ENCODE measurements around the gene XPR1. TPM values are rescaled to one million over a fixed set of nuclear protein-coding genes. Genes with fewer than 3 reads are reported as not detected.

XPR1 gene
- total RNA-seq, 1 experiment from 2014 or later = 16.8 TPM

GRCh38 chr1:180597520-180597919, 34.3 kb upstream of the XPR1 start:
- CTCF ChIA-PET = no interaction called here
- H3K4me1 ChIP-seq (replicated peaks; ENCODE audit: insufficient read depth) = no peaks in the 10 kb centered on the region
- H3K4me3 ChIP-seq = no peak overlapping the region
- no peak overlapping the region for H3K27ac ChIP-seq
- no peaks in the 10 kb centered on the region for H4K20me1 ChIP-seq (ENCODE audit: insufficient read depth)
- intact Hi-C loops (cut with micrococcal nuclease; ENCODE audit: unreplicated experiment) = no loop called here
- H3K27me3 ChIP-seq (ENCODE audit: insufficient read depth, low read depth) = no peaks in the 10 kb centered on the region
- POLR2A ChIA-PET (ENCODE audit: unreplicated experiment) = no interaction called here
- BruUV-seq (replicated peaks) = no TSS peak
- no peaks in the 10 kb centered on the region for H3K79me2 ChIP-seq (ENCODE audit: low read depth)
- no peaks in the 10 kb centered on the region for H3K9me3 ChIP-seq (ENCODE audit: insufficient read depth, low read depth)
- TF ChIP-seq CTCF (conservative IDR thresholded peaks at IDR 0.05) (no peak), EZH2 (IDR thresholded peaks at IDR 0.05; ENCODE audit: low read depth) (no peak)
- H3K9me2 ChIP-seq (ENCODE audit: insufficient read depth) = no peaks in the 10 kb centered on the region
- H3K36me3 ChIP-seq (ENCODE audit: low read depth) = no peaks in the 10 kb centered on the region
- H3F3A ChIP-seq (ENCODE audit: insufficient read depth, low read depth) = no peaks in the 10 kb centered on the region
- DNase-seq = no peak
- no peak overlapping the region for H2AFZ ChIP-seq
- no peak overlapping the region for H3K4me2 ChIP-seq

DNA sequence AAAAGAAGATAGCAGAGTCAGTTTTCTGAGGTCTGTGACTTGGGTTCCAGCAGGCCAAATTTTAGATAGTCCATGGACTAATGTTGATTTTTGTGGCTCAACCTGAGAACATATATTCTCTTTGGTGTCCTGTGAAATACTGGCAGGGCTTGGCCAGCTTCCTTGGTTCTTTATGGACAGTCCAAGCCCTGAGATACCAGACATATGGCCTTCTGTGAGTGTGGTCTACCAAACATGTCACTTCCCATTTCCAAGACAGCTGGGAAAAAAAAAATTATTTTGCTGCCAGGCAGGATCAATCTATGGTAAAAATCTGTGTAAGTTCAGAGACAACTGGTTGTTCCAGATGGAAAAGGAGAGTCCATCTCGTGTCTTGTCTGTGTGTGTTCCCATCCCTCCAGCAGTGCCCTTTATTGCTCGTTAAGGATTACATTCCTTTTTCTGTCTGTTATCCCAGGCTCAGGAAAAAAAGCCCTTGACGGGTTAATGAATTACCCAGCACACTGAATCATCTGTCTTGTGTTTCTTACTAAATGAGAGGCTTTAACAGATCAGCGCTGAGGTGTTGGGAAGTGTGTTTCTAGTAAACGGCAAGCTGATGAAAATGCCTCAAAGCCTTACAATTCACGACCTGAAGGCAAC, 33.4 kb upstream of the XPR1 start:
- Histone ChIP-seq H3K27me3 (ENCODE audit: insufficient read depth, low read depth) (no peaks in the 10 kb centered on the region), H4K20me1 (ENCODE audit: insufficient read depth) (no peaks in the 10 kb centered on the region), H3F3A (ENCODE audit: insufficient read depth, low read depth) (no peaks in the 10 kb centered on the region), H3K36me3 (ENCODE audit: low read depth) (no peaks in the 10 kb centered on the region), H3K4me3 (no peak overlapping the region), H3K79me2 (ENCODE audit: low read depth) (no peaks in the 10 kb centered on the region), H3K4me1 (replicated peaks; ENCODE audit: insufficient read depth) (no peaks in the 10 kb centered on the region), H3K9me2 (ENCODE audit: insufficient read depth) (no peaks in the 10 kb centered on the region), H3K27ac (no peak overlapping the region), H3K9me3 (ENCODE audit: insufficient read depth, low read depth) (no peaks in the 10 kb centered on the region), H3K4me2 (no peak overlapping the region), H2AFZ (no peak overlapping the region)
- ChIA-PET CTCF (no interaction called here), POLR2A (ENCODE audit: unreplicated experiment) (no interaction called here)
- no peak for DNase-seq
- BruUV-seq (replicated peaks) = no TSS peak
- TF ChIP-seq CTCF (conservative IDR thresholded peaks at IDR 0.05) = no peak
- TF ChIP-seq EZH2 (IDR thresholded peaks at IDR 0.05; ENCODE audit: low read depth) = no peak
- intact Hi-C loops (cut with micrococcal nuclease; ENCODE audit: unreplicated experiment) = no loop called here

DNA sequence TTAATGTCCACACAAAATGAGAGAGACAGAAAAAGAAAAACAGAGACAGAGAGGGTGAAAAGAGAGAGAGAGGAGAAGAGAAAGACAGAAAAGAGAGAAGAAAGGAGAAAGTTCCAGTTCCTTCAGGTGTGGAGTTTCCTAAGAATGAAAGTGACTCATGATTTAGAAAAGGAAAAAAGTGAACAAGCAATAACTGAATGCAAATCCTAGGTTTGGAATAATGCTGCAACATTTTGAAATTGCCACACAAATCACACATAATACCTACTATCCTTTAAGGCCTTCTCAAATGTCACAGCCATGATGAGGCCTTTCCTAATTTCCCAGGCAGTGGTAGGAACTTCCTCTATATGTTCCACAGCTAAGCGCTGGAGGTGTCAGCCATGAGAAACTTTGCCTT, 31.5 kb upstream of the XPR1 start:
- no peaks in the 10 kb centered on the region for H3K36me3 ChIP-seq (ENCODE audit: low read depth)
- no peaks in the 10 kb centered on the region for H3F3A ChIP-seq (ENCODE audit: insufficient read depth, low read depth)
- H3K9me3 ChIP-seq (ENCODE audit: insufficient read depth, low read depth) = no peaks in the 10 kb centered on the region
- intact Hi-C loops (cut with micrococcal nuclease; ENCODE audit: unreplicated experiment) = no loop called here
- no peaks in the 10 kb centered on the region for H3K27me3 ChIP-seq (ENCODE audit: insufficient read depth, low read depth)
- H2AFZ ChIP-seq = no peak overlapping the region
- BruUV-seq (replicated peaks) = no TSS peak
- H4K20me1 ChIP-seq (ENCODE audit: insufficient read depth) = no peaks in the 10 kb centered on the region
- CTCF ChIA-PET = no interaction called here
- H3K4me3 ChIP-seq = no peak overlapping the region
- no peaks in the 10 kb centered on the region for H3K4me1 ChIP-seq (replicated peaks; ENCODE audit: insufficient read depth)
- TF ChIP-seq CTCF (conservative IDR thresholded peaks at IDR 0.05) (no peak), EZH2 (IDR thresholded peaks at IDR 0.05; ENCODE audit: low read depth) (no peak)
- no peaks in the 10 kb centered on the region for H3K79me2 ChIP-seq (ENCODE audit: low read depth)
- no peak overlapping the region for H3K27ac ChIP-seq
- POLR2A ChIA-PET (ENCODE audit: unreplicated experiment) = no interaction called here
- DNase-seq = no peak
- no peaks in the 10 kb centered on the region for H3K9me2 ChIP-seq (ENCODE audit: insufficient read depth)
- no peak overlapping the region for H3K4me2 ChIP-seq

Measured in PC-9 (cell line).